Ishikawa (cell line): ENCODE data around the gene AP1B1.

Source experiments
- CEBPB ChIP-seq: IDR thresholded peaks from 2 replicates; pipeline ENCODE4 v1.6.1; 2012
- CREB1 ChIP-seq: IDR thresholded peaks from 2 replicates; pipeline ENCODE4 v1.6.1; 2012; ENCODE audit warnings: low read depth
- EGR1 ChIP-seq: IDR thresholded peaks from 2 replicates; pipeline ENCODE4 v1.6.1; 2012
- EP300 ChIP-seq: IDR thresholded peaks from 2 replicates; pipeline ENCODE4 v1.6.1; 2012; ENCODE audit warnings: borderline replicate concordance
- FOXM1 ChIP-seq: IDR thresholded peaks from 2 replicates; pipeline ENCODE4 v1.6.1; 2012; ENCODE audit warnings: low read depth, borderline replicate concordance
- NFIC ChIP-seq: IDR thresholded peaks from 2 replicates; pipeline ENCODE4 v1.6.1; 2012
- RAD21 ChIP-seq: IDR thresholded peaks from 2 replicates; pipeline ENCODE4 v1.6.1; 2012; ENCODE audit warnings: low read depth
- TAF1 ChIP-seq: IDR thresholded peaks from 2 replicates; pipeline ENCODE4 v1.6.1; 2012; ENCODE audit warnings: low read depth, mild to moderate bottlenecking
- TCF12 ChIP-seq: IDR thresholded peaks from 2 replicates; pipeline ENCODE4 v1.6.1; 2012; ENCODE audit warnings: low read depth
- TEAD4 ChIP-seq: IDR thresholded peaks from 2 replicates; pipeline ENCODE4 v1.6.1; 2012
- USF1 ChIP-seq: IDR thresholded peaks from 2 replicates; pipeline ENCODE4 v1.6.1; 2012
- YY1 ChIP-seq: IDR thresholded peaks from 2 replicates; pipeline ENCODE4 v1.6.1; 2012; ENCODE audit warnings: low read depth
- ZBTB7A ChIP-seq: IDR thresholded peaks from 2 replicates; pipeline ENCODE4 v1.6.1; 2012; ENCODE audit warnings: low read depth
- TF ChIP-seq, protein P1 (sequence below): IDR thresholded peaks from 2 replicates; pipeline ENCODE4 v1.6.1; 2012; ENCODE audit warnings: low read depth, mild to moderate bottlenecking
- TF ChIP-seq, protein P2 (sequence below): IDR thresholded peaks from 2 replicates; pipeline ENCODE4 v1.6.1; 2012

The AP1B1 gene

GRCh38 chr22:29433856-29434255 lies 45.5 kb upstream of the AP1B1 start:
- TF ChIP-seq ZBTB7A (no peak), NFIC (no peak), TEAD4 (no peak), EP300 (no peak), CEBPB (no peak), EGR1 (no peak), FOXM1 (no peak), CREB1 (no peak), USF1 (no peak), YY1 (no peak), RAD21 (no peak), TAF1 (no peak)
- TF ChIP-seq, protein P1, sequence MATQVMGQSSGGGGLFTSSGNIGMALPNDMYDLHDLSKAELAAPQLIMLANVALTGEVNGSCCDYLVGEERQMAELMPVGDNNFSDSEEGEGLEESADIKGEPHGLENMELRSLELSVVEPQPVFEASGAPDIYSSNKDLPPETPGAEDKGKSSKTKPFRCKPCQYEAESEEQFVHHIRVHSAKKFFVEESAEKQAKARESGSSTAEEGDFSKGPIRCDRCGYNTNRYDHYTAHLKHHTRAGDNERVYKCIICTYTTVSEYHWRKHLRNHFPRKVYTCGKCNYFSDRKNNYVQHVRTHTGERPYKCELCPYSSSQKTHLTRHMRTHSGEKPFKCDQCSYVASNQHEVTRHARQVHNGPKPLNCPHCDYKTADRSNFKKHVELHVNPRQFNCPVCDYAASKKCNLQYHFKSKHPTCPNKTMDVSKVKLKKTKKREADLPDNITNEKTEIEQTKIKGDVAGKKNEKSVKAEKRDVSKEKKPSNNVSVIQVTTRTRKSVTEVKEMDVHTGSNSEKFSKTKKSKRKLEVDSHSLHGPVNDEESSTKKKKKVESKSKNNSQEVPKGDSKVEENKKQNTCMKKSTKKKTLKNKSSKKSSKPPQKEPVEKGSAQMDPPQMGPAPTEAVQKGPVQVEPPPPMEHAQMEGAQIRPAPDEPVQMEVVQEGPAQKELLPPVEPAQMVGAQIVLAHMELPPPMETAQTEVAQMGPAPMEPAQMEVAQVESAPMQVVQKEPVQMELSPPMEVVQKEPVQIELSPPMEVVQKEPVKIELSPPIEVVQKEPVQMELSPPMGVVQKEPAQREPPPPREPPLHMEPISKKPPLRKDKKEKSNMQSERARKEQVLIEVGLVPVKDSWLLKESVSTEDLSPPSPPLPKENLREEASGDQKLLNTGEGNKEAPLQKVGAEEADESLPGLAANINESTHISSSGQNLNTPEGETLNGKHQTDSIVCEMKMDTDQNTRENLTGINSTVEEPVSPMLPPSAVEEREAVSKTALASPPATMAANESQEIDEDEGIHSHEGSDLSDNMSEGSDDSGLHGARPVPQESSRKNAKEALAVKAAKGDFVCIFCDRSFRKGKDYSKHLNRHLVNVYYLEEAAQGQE, result no peak
- TF ChIP-seq, protein P2, sequence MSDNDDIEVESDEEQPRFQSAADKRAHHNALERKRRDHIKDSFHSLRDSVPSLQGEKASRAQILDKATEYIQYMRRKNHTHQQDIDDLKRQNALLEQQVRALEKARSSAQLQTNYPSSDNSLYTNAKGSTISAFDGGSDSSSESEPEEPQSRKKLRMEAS, result no peak

DNA sequence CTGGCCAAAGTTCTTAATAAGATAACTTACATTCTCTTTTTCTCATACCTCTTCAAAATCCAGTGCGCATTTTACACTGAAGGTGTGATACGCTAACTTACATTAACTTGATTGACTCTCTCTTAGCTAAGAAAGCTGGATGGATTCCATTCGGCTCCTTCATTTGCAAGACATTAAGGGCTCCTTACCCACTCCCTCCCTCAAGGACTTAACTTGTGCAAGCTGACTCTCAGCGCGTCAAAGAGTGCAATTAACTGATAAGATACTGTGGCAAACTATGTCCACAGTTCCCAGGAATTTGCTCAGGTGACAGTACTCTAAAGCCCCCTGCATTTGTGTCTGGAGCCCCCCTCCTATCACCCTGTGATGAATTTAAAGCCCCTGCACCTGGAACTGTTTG lies 43.6 kb upstream of the AP1B1 start:
- TF ChIP-seq TCF12, result no peak
- no peak for TF ChIP-seq YY1
- no peak for TF ChIP-seq TAF1
- TF ChIP-seq EP300, result no peak
- no peak for TF ChIP-seq RAD21
- TF ChIP-seq, protein P2, result no peak
- TF ChIP-seq USF1, result no peak
- TF ChIP-seq, protein P1, result no peak
- no peak for TF ChIP-seq CEBPB

- TF ChIP-seq, protein P2, result no peak
- TF ChIP-seq EP300 (no peak), NFIC (no peak), RAD21 (no peak), TCF12 (no peak), USF1 (no peak), CREB1 (no peak), YY1 (no peak), TAF1 (no peak), EGR1 (no peak), ZBTB7A (no peak), TEAD4 (no peak)
- TF ChIP-seq, protein P1, result no peak
Observed at GRCh38 chr22:29427176-29427760, 38.9 kb upstream of the AP1B1 start.

- TF ChIP-seq TEAD4 (no peak), EP300 (no peak), CEBPB (no peak), YY1 (no peak), TAF1 (no peak), NFIC (no peak), TCF12 (no peak), CREB1 (no peak)
- TF ChIP-seq, protein P2, result no peak
- TF ChIP-seq, protein P1, result no peak
Observed at GRCh38 chr22:29426476-29426875, 38.1 kb upstream of the AP1B1 start.
